Peyer's patch (tissue), 4 donors: Measurements from ENCODE around the gene LRP5. TPM values are rescaled to one million over a fixed set of nuclear protein-coding genes. Genes with fewer than 3 reads are reported as not detected.

Source experiments
- DNase-seq, 3 donors: peaks; one replicate each; pipeline ENCODE4 v3.0.0-alpha.2; 2017 to 2019
- H3K27ac ChIP-seq, 4 donors: fragments of 200-600 bp; sonication (generic); one replicate each; pipeline ENCODE4 v1.5.1; 2016 to 2019
- H3K27me3 ChIP-seq, 2 donors: fragments of 200-600 bp; sonication (generic); one replicate each; pipeline ENCODE4 v1.5.1; 2019
- H3K36me3 ChIP-seq, 3 donors: fragments of 200-600 bp; sonication (generic); one replicate each; pipeline ENCODE4 v1.5.1; 2016 to 2019
- H3K4me1 ChIP-seq, 4 donors: fragments of 200-600 bp; sonication (generic); one replicate each; pipeline ENCODE4 v1.5.1; 2016 to 2019
- H3K4me3 ChIP-seq, 4 donors: fragments of 200-600 bp; sonication (generic); 1 replicate in 3 of 4; 2 replicates in 1 of 4; pipeline ENCODE4 v1.5.1; 2016 to 2019; ENCODE audit warnings: mild to moderate bottlenecking in 1 of 4
- H3K9me3 ChIP-seq, 4 donors: fragments of 200-600 bp; sonication (generic); one replicate each; pipeline ENCODE4 v1.5.1; 2016 to 2019; ENCODE audit warnings: mild to moderate bottlenecking in 1 of 4
- POLR2A ChIP-seq, 2 donors: fragments of 450-650 bp; IDR thresholded peaks; one replicate each; pipeline ENCODE4 v1.5.1; 2017; ENCODE audit warnings: antibody characterized with exemption in 2 of 2, mild to moderate bottlenecking in 2 of 2, moderate library complexity in 2 of 2
- total RNA-seq, 4 donors: library from RNA; depleted of rRNA; stranded (reverse); fragments of >200 nt; gene quantifications; one replicate each; pipeline ENCODE4 v1.1.0, GENCODE V29; 2016
- TF ChIP-seq, protein P1 (sequence below), 6 experiments: fragments of 450-650 bp in 4 of 6; fragments of 200-600 bp in 2 of 6; sonication (generic) in 1 of 6; IDR thresholded peaks; one replicate each; pipeline ENCODE4 v1.5.1; 2017 to 2019; ENCODE audit warnings: antibody characterized with exemption in 6 of 6, mild to moderate bottlenecking in 3 of 6, moderate library complexity in 1 of 6

LRP5 gene
- total RNA-seq, 4 donors from 2014 or later, result 149 to 196 (median 168) TPM

DNA sequence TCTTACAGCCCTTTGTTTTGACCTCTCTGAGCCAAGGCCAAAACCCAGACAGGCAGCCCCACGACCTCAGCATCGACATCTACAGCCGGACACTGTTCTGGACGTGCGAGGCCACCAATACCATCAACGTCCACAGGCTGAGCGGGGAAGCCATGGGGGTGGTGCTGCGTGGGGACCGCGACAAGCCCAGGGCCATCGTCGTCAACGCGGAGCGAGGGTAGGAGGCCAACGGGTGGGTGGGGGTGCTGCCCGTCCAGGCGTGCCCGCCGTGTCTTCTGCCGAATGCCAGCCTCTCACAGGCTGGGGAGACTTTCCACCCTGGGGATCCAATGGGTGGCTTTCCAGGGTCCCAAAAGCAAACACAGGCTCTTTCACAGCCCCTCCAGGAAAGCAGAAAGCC lies 111.1 kb downstream of the LRP5 start:
- no peaks in the 10 kb centered on the region for H3K9me3 ChIP-seq
- TF ChIP-seq, protein P1, sequence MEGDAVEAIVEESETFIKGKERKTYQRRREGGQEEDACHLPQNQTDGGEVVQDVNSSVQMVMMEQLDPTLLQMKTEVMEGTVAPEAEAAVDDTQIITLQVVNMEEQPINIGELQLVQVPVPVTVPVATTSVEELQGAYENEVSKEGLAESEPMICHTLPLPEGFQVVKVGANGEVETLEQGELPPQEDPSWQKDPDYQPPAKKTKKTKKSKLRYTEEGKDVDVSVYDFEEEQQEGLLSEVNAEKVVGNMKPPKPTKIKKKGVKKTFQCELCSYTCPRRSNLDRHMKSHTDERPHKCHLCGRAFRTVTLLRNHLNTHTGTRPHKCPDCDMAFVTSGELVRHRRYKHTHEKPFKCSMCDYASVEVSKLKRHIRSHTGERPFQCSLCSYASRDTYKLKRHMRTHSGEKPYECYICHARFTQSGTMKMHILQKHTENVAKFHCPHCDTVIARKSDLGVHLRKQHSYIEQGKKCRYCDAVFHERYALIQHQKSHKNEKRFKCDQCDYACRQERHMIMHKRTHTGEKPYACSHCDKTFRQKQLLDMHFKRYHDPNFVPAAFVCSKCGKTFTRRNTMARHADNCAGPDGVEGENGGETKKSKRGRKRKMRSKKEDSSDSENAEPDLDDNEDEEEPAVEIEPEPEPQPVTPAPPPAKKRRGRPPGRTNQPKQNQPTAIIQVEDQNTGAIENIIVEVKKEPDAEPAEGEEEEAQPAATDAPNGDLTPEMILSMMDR (IDR thresholded peaks at IDR 0.05), result no peak
- no peak for TF ChIP-seq POLR2A (IDR thresholded peaks at IDR 0.05)
- no peaks in the 10 kb centered on the region for H3K27me3 ChIP-seq
- H3K36me3 ChIP-seq, result peaks cover 0 to 73% (median 0%) of the 10 kb centered on the region in 3 donors
- H3K27ac ChIP-seq, result no peak overlapping the region
- no peak overlapping the region for H3K4me3 ChIP-seq
- no peaks in the 10 kb centered on the region for H3K4me1 ChIP-seq
- no peak for DNase-seq

DNA sequence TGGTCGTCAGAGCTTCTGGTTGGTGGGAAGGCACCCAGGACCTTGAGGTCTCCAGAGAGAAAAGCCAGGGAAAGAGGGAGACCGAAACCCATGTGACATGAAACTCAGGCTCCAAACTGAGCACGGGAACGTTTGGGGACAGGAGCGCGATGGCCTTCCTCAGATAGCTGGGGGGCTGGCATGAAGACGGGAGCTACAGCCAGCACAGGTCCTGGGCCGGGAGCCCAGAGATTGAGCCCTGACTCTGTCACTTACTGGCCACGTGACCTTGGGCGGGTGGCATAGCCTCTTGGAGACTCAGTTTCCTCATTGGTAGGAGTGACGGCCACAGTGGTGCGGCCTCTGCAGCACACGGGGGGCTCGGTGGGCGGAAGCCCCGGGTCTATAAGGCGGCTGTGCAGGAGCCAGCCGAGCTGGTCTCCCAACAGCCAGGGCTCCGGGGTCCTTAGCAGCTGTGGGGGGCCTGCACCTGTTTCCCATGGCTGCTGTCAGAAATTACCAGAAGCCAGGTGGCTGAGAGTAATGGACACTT lies 111.8 kb downstream of the LRP5 start:
- H3K9me3 ChIP-seq, result peaks cover 0 to 3% (median under 1%) of the 10 kb centered on the region in 4 donors
- no peak overlapping the region for H3K27ac ChIP-seq
- no peak overlapping the region for H3K4me3 ChIP-seq
- no peak for DNase-seq
- no peaks in the 10 kb centered on the region for H3K4me1 ChIP-seq
- peaks cover 0 to 75% (median 0%) of the 10 kb centered on the region in 3 donors for H3K36me3 ChIP-seq
- TF ChIP-seq, protein P1 (IDR thresholded peaks at IDR 0.05), result no peak
- TF ChIP-seq POLR2A (IDR thresholded peaks at IDR 0.05), result no peak
- no peaks in the 10 kb centered on the region for H3K27me3 ChIP-seq

DNA sequence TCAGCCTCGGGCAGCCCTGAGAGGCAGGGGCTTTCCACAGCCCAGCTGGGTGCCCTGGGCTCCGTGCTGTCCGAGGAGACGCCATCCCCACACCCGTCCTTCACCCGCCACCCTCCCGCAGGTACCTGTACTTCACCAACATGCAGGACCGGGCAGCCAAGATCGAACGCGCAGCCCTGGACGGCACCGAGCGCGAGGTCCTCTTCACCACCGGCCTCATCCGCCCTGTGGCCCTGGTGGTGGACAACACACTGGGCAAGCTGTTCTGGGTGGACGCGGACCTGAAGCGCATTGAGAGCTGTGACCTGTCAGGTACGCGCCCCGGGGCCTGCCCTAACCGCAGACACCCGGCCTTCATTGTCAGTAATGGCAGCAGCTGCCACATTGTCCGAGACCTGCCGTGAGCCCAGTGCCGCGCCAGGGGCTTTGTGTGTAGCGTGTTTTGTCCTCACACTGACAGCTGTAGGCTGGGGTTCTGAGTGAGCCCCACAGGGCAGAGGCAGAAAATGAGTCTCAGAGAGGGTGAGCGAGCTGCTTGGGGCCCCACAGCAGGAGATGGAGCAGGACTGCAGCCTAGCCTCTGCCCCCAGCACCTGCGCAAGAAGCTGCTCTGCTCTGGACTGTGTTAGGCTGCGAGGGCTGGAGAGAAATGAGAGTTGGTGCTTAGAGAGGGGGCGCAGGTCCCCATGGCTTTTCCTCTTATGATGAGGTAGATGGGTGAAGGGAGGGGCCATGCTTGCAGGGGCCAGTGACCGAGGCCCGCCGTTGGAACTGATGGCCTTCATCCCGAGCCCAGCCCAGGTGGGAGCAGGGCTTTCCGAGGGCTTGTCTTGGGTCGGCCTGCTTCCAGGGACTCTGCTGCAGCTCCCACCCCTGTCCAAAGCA lies 112.8 kb downstream of the LRP5 start:
- no peaks in the 10 kb centered on the region for H3K27me3 ChIP-seq
- no peak overlapping the region for H3K4me3 ChIP-seq
- peaks cover 0 to 75% (median 0%) of the 10 kb centered on the region in 3 donors for H3K36me3 ChIP-seq
- peaks cover 0 to 10% (median 5%) of the 10 kb centered on the region in 4 donors for H3K9me3 ChIP-seq
- no peak overlapping the region for H3K27ac ChIP-seq
- no peaks in the 10 kb centered on the region for H3K4me1 ChIP-seq
- TF ChIP-seq, protein P1 (IDR thresholded peaks at IDR 0.05), result no peak
- no peak for TF ChIP-seq POLR2A (IDR thresholded peaks at IDR 0.05)
- no peak for DNase-seq

DNA sequence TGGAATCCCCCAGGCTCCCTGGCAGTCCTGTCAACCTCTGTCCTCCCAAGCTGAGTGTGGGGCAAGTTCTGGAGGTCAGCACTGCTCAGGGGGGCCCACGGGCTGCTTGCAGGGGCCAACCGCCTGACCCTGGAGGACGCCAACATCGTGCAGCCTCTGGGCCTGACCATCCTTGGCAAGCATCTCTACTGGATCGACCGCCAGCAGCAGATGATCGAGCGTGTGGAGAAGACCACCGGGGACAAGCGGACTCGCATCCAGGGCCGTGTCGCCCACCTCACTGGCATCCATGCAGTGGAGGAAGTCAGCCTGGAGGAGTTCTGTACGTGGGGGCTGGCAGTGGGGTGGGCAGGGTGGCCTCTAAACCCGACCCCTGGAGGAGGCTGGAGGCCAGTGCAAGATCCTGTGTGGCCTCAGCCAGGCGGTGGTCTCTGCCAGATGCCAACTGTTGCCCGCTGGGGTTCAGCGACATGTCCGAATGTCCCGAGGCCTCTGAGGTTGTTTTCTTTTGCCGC lies 113.5 kb downstream of the LRP5 start:
- Histone ChIP-seq H3K4me3 (no peak overlapping the region), H3K9me3 (peaks cover 0 to 10% (median 5%) of the 10 kb centered on the region in 4 donors), H3K27ac (no peak overlapping the region), H3K27me3 (no peaks in the 10 kb centered on the region), H3K4me1 (no peaks in the 10 kb centered on the region), H3K36me3 (peaks cover 0 to 70% (median 0%) of the 10 kb centered on the region in 3 donors)
- TF ChIP-seq, protein P1 (IDR thresholded peaks at IDR 0.05), result no peak
- TF ChIP-seq POLR2A (IDR thresholded peaks at IDR 0.05), result no peak
- DNase-seq, result no peak

DNA sequence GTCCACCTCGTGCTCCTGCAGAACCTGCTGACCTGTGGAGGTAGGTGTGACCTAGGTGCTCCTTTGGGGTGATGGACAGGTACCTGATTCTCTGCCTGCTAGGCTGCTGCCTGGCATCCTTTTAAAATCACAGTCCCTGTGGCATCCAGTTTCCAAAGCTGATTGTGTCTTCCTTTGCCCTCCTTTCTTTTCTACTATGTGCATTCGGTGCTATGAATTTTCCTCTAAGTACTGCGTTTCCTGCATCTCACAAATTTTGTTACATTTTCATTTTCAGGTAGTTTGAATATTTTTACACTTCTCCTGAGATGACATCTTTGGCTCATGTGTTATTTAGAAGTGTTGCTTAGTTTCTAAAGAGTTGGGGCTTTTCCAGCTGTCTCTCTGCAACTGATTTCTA lies 117.3 kb downstream of the LRP5 start:
- no peaks in the 10 kb centered on the region for H3K27me3 ChIP-seq
- H3K27ac ChIP-seq, result peak overlapping the region in 1 of 4 donors; percentile 75
- TF ChIP-seq, protein P1 (IDR thresholded peaks at IDR 0.05), result no peak
- TF ChIP-seq POLR2A (IDR thresholded peaks at IDR 0.05), result no peak
- no peaks in the 10 kb centered on the region for H3K4me1 ChIP-seq
- H3K9me3 ChIP-seq, result peaks cover 0 to 10% (median 5%) of the 10 kb centered on the region in 4 donors
- no peak for DNase-seq
- H3K4me3 ChIP-seq, result no peak overlapping the region
- peaks cover 0 to 80% (median 0%) of the 10 kb centered on the region in 3 donors for H3K36me3 ChIP-seq
